Smooth muscle cell (in vitro differentiated cells): Measurements from ENCODE around the gene PDCD6IP. TPM values are rescaled to one million over a fixed set of nuclear protein-coding genes. Genes with fewer than 3 reads are reported as not detected.

Experiments
- DNase-seq: peaks from one replicate; lab custom pipeline; 2025; ENCODE audit not compliant: unreplicated experiment; lab: John Stamatoyannopoulos, UW
- H2AFZ ChIP-seq: fragments of 200-600 bp; sonication (generic); 2 replicates; pipeline ENCODE4 v1.6.0; 2016; ENCODE audit warnings: antibody characterized with exemption, low read depth, mild to moderate bottlenecking
- H3F3A ChIP-seq: fragments of 200-600 bp; sonication (generic); 2 replicates; pipeline ENCODE4 v1.6.0; 2017; ENCODE audit warnings: antibody characterized with exemption, low read depth
- H3K27ac ChIP-seq: fragments of 200-600 bp; sonication (generic); 2 replicates; pipeline ENCODE4 v1.5.1; 2016; ENCODE audit warnings: low read depth, mild to moderate bottlenecking
- H3K27me3 ChIP-seq: fragments of 200-600 bp; sonication (generic); 2 replicates; pipeline ENCODE4 v1.6.1; 2016; ENCODE audit warnings: low read depth, mild to moderate bottlenecking
- H3K36me3 ChIP-seq: fragments of 200-600 bp; sonication (generic); 2 replicates; pipeline ENCODE4 v1.5.1; 2016; ENCODE audit warnings: low read depth
- H3K4me1 ChIP-seq: fragments of 200-600 bp; sonication (generic); 2 replicates; pipeline ENCODE4 v1.5.1; 2016; ENCODE audit warnings: low read depth
- H3K4me2 ChIP-seq: fragments of 200-600 bp; sonication (generic); 2 replicates; pipeline ENCODE4 v1.6.0; 2016; ENCODE audit warnings: mild to moderate bottlenecking
- H3K4me3 ChIP-seq: fragments of 200-600 bp; sonication (generic); 2 replicates; pipeline ENCODE4 v1.5.1; 2016; ENCODE audit warnings: mild to moderate bottlenecking
- H3K79me2 ChIP-seq: fragments of 200-600 bp; sonication (generic); 2 replicates; pipeline ENCODE4 v1.6.0; 2016; ENCODE audit warnings: low read depth, mild to moderate bottlenecking
- H3K9ac ChIP-seq: fragments of 200-600 bp; sonication (generic); 2 replicates; pipeline ENCODE4 v1.6.0; 2016; ENCODE audit warnings: low read depth
- H3K9me3 ChIP-seq: fragments of 200-600 bp; sonication (generic); replicated peaks from 2 replicates; pipeline ENCODE4 v1.5.1; 2016; ENCODE audit warnings: low read depth
- H4K20me1 ChIP-seq: fragments of 200-600 bp; sonication (generic); 2 replicates; pipeline ENCODE4 v1.6.0; 2016; ENCODE audit warnings: low read depth
- WGBS: methylation state at CpG from one replicate; pipeline ENCODE4 v1.1.7; 2016; ENCODE audit warnings: low lambda C conversion rate; 5-methylcytosine and 5-hydroxymethylcytosine counted together
- polyA plus RNA-seq: library from polyadenylated mRNA; unstranded; fragments of >200 nt; fragmentation: Nextera tagmentation; extraction: Ambion mirVana; gene quantifications from 2 replicates; pipeline ENCODE4 v1.2.1, GENCODE V29; 2016
- total RNA-seq: library from RNA; depleted of rRNA; stranded (reverse); fragments of >200 nt; gene quantifications from 2 replicates; pipeline ENCODE4 v1.2.3, GENCODE V29; 2014
- TF ChIP-seq, protein P1 (sequence below): fragments of 200-600 bp; sonication (generic); IDR thresholded peaks from 2 replicates; pipeline ENCODE4 v1.5.1; 2017; ENCODE audit warnings: borderline replicate concordance, mild to moderate bottlenecking, antibody characterized with exemption; ENCODE audit not compliant: insufficient read depth, poor library complexity, severe bottlenecking

The PDCD6IP gene
- total and polyA plus RNA-seq, 2 experiments from 2014 or later, result 97.6 to 138 TPM

DNA sequence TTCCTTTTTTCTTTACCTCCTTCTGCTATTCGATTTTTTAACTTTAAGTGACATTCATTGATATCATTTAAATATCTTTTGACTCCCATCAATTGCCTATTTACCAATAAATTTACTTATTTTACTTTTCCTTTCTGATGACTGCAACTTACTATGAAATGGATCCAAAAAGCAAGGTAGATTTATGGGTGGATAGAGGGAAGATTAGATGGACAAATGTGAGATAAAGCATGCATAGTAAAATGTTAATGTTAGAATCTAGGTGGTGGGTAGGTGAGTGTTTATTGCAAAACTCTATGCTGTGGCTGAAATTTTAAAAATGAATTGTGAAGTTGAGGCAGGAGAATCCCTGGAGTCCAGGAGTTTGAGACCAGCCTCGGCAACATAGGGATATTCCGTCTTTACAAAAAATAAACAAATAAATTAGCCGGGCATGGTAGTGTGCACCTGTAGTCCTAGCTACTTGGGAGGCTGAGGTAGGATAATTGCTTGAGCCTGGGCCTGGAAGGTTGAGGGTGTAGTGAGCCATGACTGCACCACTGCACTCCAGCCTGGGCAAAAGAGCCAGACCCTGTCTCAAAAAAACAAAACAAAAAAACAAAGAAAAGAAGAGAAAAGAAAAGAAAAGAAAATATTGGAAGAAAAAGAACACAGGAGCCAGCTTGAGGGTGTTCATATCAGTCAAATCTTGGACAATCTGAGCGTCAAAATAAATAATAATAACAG lies 6.1 kb upstream of the PDCD6IP start:
- Histone ChIP-seq H2AFZ (no peak overlapping the region), H3K36me3 (no peaks in the 10 kb centered on the region), H3K27me3 (no peaks in the 10 kb centered on the region), H3F3A (no peaks in the 10 kb centered on the region), H3K4me1 (no peaks in the 10 kb centered on the region), H3K79me2 (peaks cover 9% of the 10 kb centered on the region), H3K9ac (no peak overlapping the region), H3K27ac (no peak overlapping the region), H3K9me3 (no peaks in the 10 kb centered on the region), H3K4me3 (no peak overlapping the region), H3K4me2 (no peak overlapping the region), H4K20me1 (no peaks in the 10 kb centered on the region)
- 89% methylated on average over 5 of the region's 5 CpGs for WGBS
- TF ChIP-seq, protein P1, sequence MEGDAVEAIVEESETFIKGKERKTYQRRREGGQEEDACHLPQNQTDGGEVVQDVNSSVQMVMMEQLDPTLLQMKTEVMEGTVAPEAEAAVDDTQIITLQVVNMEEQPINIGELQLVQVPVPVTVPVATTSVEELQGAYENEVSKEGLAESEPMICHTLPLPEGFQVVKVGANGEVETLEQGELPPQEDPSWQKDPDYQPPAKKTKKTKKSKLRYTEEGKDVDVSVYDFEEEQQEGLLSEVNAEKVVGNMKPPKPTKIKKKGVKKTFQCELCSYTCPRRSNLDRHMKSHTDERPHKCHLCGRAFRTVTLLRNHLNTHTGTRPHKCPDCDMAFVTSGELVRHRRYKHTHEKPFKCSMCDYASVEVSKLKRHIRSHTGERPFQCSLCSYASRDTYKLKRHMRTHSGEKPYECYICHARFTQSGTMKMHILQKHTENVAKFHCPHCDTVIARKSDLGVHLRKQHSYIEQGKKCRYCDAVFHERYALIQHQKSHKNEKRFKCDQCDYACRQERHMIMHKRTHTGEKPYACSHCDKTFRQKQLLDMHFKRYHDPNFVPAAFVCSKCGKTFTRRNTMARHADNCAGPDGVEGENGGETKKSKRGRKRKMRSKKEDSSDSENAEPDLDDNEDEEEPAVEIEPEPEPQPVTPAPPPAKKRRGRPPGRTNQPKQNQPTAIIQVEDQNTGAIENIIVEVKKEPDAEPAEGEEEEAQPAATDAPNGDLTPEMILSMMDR, result no peak
- no peak for DNase-seq

DNA sequence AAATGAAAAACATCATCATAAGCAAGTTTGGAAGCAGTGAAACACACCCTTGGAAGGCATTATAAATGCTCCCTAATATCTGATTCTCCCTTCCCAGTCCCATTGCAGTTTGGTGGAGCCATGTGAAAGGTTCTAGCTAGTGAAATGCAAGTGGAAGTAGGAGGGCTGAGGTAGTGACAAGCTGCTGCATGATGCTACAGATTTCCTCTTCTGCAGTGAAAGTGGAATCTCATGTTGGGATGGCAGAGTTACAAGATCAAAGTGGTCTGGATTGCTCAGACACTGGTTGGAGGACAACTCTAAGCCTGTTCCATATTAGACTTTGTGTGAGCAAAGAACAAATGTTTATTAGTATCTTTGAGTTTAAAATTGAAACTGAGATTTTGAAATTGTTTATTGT lies 3.3 kb upstream of the PDCD6IP start:
- H3K4me1 ChIP-seq, result peaks cover 13% of the 10 kb centered on the region
- no peak overlapping the region for H3K27ac ChIP-seq
- no peak for DNase-seq
- H3K27me3 ChIP-seq, result no peaks in the 10 kb centered on the region
- H3K9ac ChIP-seq, result no peak overlapping the region
- no peaks in the 10 kb centered on the region for H3K9me3 ChIP-seq
- H3K79me2 ChIP-seq, result peaks cover 28% of the 10 kb centered on the region
- H3F3A ChIP-seq, result no peaks in the 10 kb centered on the region
- TF ChIP-seq, protein P1, result no peak
- H3K36me3 ChIP-seq, result no peaks in the 10 kb centered on the region
- H3K4me2 ChIP-seq, result no peak overlapping the region
- H2AFZ ChIP-seq, result no peak overlapping the region
- H3K4me3 ChIP-seq, result no peak overlapping the region
- peaks cover 2% of the 10 kb centered on the region for H4K20me1 ChIP-seq

DNA sequence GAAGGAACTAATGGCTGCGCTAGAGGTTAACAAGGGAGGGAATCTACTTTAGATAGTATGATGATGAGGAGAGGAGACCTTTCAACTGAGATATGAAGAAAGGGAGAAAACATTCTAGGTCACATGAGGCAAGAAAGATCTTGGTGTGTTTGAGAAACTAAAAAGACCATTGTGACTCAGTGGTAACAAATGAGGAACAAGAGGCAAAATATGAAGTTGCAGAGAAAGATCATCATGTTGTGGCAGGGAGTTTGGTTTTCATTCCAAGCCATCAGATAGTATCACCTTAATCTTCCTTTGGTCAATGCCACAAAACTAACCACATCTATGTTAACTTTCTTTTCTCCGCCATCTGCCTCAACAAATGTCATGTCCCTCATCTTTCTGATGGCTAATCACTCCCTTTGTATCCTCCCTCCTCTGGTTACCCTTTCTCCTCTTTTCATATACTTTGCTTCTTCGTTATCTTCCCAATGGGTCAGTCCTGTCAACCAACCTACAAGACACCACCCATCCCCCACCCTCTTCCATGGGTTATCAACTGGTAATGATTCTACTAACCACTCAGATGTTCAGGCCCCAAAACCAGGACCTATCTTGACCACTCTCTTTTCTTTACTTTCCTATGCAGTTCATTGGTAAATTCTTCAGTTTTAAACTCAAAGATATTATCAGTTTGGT lies 2.4 kb upstream of the PDCD6IP start:
- Histone ChIP-seq H3K9me3 (no peaks in the 10 kb centered on the region), H3F3A (no peaks in the 10 kb centered on the region), H3K4me1 (peaks cover 22% of the 10 kb centered on the region), H4K20me1 (peaks cover 10% of the 10 kb centered on the region), H3K4me2 (no peak overlapping the region), H3K9ac (no peak overlapping the region), H3K27me3 (no peaks in the 10 kb centered on the region), H2AFZ (no peak overlapping the region), H3K4me3 (no peak overlapping the region), H3K79me2 (peaks cover 37% of the 10 kb centered on the region), H3K27ac (no peak overlapping the region), H3K36me3 (no peaks in the 10 kb centered on the region)
- 98% methylated on average over 3 of the region's 3 CpGs for WGBS
- no peak for DNase-seq
- TF ChIP-seq, protein P1, result no peak

DNA sequence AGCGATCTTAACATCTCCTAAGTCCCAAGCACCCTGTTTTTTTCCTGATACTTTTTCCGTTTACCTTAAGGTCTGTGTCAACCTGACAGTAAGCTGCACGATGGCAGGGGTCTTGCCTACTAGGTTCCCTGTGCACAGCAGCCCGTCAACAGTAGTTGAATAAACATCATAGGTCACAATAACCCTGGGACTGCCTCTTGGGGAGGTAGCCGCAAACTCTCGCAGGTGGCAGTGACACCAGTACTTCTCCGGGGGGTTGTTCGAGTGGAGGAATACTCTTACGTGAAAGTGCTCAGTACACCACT lies 365 bp upstream of the PDCD6IP start:
- no peaks in the 10 kb centered on the region for H3K9me3 ChIP-seq
- H3K4me1 ChIP-seq, result peaks cover 28% of the 10 kb centered on the region
- peak overlapping the region; percentile 99 for H3K4me2 ChIP-seq
- WGBS, result 2% methylated on average over 9 of the region's 9 CpGs
- H3K79me2 ChIP-seq, result peaks cover 57% of the 10 kb centered on the region
- peak overlapping the region; percentile 94 for H3K4me3 ChIP-seq
- peak overlapping the region; percentile 99 for H3K27ac ChIP-seq
- DNase-seq, result no peak
- peak overlapping the region; percentile 99 for H3K9ac ChIP-seq
- no peaks in the 10 kb centered on the region for H3K27me3 ChIP-seq
- H3K36me3 ChIP-seq, result no peaks in the 10 kb centered on the region
- TF ChIP-seq, protein P1, result no peak
- H4K20me1 ChIP-seq, result peaks cover 31% of the 10 kb centered on the region
- no peaks in the 10 kb centered on the region for H3F3A ChIP-seq
- H2AFZ ChIP-seq, result peak overlapping the region; percentile 98
